GM21737 (cell line): Measurements from ENCODE around the gene SGPL1.

Experiments used
- ATAC-seq: cut with Tn5 transposase; IDR thresholded peaks from one replicate; pipeline ENCODE4 v1.9.1; 2021; ENCODE audit warnings: mild to moderate bottlenecking, moderate library complexity; ENCODE audit not compliant: unreplicated experiment

Gene SGPL1

GRCh38 chr10:70879207-70879606, 63.5 kb downstream of the SGPL1 start:
- no peak for ATAC-seq

- no peak for ATAC-seq
These were observed 64.4 kb downstream of the SGPL1 start for GRCh38 chr10:70880077-70880534.

- ATAC-seq = no peak
These were observed 69.0 kb downstream of the SGPL1 start for GRCh38 chr10:70884741-70885140.

DNA sequence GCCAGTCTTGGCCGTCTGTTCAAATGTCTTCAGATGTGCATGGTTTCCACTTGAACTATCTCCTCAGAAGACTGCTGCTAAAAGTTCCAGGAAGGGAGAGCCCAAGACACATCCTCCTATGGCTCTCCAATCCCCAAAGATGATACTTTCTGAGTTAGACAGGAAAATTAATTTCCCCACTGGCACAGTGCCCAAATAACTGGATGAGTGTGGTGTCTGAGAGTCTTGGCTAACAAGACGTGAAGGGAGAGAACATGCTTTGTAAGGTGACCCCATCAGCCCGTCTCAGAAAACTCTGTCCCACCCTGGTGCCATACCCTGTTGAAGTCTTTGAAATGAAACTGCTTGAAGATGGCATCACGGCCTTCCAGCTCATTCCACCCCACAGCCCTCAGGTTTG, 69.7 kb downstream of the SGPL1 start:
- ATAC-seq = no peak

- ATAC-seq = no peak
These were observed 70.5 kb downstream of the SGPL1 start for GRCh38 chr10:70885931-70886903.

- no peak for ATAC-seq
These were observed 71.3 kb downstream of the SGPL1 start for GRCh38 chr10:70886921-70887665.

GRCh38 chr10:70887804-70888800, 72.4 kb downstream of the SGPL1 start, which contains the start of gene PCBD1:
TSS of gene PCBD1 (minus strand) at chr10:70888565. CDS start at chr10:70888533, 32 bp downstream.
- ATAC-seq = peak; percentile 60

DNA sequence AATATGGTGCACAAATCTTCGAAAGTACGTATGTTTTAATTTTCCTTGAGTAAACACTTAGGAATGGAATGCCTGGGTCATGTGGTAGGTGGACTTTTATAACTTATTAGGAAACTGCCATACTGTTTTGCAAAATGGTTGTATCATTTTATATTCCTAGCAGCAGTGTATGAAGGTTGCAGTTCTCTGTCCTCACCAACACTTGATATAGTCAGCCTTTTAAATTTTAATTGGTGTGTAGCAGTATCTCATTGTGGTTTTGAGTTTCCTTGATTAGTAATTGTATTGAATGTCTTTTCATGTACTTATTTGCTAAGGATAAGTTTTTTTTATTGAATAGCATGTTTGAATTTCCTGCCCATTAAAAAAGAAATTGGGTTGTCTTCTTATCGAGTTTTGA, 73.5 kb downstream of the SGPL1 start:
- no peak for ATAC-seq

- no peak for ATAC-seq
These were observed 75.2 kb downstream of the SGPL1 start for GRCh38 chr10:70890917-70891431.

DNA sequence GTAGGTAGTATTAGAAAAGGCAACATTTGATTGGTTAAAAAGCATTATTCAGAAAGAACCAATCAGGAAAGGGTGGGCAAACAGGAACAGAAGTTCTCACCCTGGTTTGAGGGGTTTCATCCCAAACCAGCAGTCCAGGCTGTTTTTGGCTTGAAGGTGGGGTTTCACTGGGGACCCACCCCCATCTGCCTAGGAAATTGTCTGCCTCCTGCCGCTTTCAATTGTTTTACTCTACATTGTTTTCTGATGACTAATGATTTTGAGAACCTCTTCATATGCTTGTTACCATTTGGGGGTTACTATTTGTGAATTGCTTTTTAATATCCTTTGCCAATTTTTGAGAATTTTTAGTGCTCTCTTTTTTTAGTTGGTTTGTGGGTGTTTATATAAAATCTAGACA, 75.9 kb downstream of the SGPL1 start:
- no peak for ATAC-seq

- no peak for ATAC-seq
These were observed 76.9 kb downstream of the SGPL1 start for GRCh38 chr10:70892631-70893030.

GRCh38 chr10:70893227-70894006, 77.7 kb downstream of the SGPL1 start:
- ATAC-seq = no peak

- ATAC-seq = no peak
These were observed 78.7 kb downstream of the SGPL1 start for GRCh38 chr10:70894416-70894815.

DNA sequence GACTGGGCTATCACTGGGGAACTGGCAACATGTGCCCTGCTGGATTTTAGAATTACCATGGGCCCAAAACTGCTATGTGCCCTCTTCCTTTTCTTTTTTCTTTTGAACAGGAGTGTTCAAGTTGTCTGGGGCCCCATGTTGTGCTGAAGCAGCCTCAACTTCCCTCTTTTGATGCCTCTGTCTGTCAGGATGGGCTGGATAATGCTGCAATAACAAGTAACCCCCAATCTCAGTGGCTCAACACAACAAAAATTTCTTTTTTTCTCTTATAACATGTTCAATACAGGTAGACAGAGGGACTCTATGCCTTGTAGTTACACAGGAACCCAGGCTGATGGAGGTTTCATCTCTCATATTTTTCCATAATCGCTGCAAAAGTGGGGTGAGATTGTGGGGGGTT, 80.8 kb downstream of the SGPL1 start:
- no peak for ATAC-seq

DNA sequence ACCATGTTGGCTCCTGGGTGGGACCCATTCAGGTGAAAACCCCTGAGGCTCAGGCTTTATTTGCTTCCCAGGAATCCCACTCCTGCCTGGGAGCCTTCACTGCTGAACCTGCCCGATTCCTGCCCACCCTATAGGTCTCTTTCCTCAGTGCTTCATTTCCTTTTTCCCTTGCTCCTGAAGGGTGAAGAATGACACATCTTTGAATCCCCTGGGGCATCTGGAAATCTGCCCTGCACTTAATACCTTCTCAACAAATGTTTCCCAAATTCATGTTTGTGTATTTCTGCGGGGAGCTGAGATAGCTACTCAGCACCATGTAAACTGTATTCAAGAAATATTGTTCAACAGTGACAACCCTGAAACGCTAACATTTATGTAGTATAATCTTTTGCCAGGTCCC, 82.9 kb downstream of the SGPL1 start:
- no peak for ATAC-seq

DNA sequence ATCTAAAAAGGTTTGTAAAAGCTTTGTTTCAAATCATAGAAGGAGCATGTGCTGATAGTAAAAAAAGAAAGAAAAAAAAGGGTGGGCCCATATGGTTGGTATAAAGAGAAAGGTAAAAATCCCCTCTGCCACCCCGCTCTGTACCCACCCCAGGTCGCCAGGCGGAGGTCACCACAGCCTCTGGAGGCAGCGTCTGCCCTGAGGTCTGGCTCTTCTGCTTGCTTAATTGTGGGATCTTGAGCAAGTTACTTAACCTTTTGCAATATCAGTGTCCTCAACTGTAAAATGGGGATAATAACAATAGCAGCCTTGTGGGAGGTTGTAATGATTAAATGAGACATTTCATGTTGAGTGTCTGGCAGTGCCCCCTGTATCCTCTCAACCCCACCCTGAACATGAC, 83.3 kb downstream of the SGPL1 start:
- ATAC-seq = no peak

- ATAC-seq = no peak
These were observed 85.6 kb downstream of the SGPL1 start for GRCh38 chr10:70901276-70901878.

- no peak for ATAC-seq
These were observed 87.0 kb downstream of the SGPL1 start for GRCh38 chr10:70902661-70903261.
